Measurements from ENCODE around the gene REP15. TPM values are rescaled to one million over a fixed set of nuclear protein-coding genes. Genes with fewer than 3 reads are reported as not detected.

REP15 gene
- total RNA-seq, 2 donors from 2014 or later = 2.4 to 7.6 TPM

DNA sequence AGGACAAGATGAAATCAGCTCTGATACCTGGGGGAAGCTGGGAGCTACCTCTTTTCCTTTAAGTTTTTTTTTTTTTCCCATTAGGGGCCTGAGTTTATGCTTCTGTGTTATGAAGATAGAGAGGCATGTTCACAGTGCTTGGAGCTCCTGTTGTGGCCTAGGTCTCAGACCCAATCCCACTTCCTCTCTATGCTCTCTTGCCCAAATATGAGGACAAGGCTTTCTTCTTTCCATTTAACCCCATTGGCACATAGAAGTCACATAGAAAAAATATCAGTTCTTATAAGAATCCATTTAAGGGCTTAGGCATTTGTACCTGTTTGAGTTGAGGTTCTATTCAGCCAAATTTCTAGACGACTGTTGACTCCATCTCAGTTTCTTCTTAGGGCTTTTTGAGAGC lies 27.0 kb downstream of the REP15 start:
- peaks cover 73% of the 10 kb centered on the region for H3K36me3 Mint-ChIP-seq (ENCODE audit: low read depth)

DNA sequence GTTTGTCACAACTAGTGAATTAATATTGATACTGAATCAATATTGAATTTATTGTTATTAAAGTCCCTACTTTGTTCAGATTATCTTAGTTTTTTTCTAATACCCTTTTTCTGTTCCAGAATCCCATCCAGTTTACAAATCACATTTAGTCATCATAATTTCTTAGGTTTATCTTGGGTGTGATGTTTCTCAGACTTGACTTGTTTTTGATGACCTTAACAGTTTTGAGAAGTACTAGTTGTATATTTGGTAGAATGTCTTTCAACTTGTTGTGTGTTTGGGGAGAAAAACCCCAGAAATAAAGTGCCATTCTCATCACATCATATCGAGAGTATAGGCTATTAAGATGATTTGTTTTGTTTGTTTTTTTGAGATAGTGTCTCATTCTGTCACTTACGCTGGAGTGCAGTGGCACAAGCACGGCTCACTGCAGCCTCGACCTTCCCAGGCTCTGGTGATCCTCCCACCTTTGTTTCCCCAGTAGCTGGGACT lies 33.9 kb downstream of the REP15 start:
- Mint-ChIP-seq H3K27ac (no peak overlapping the region), H3K4me1 (peaks cover 12% of the 10 kb centered on the region), H3K9me3 (no peaks in the 10 kb centered on the region), H3K36me3 (ENCODE audit: low read depth) (peaks cover 62% of the 10 kb centered on the region), H3K4me3 (no peak overlapping the region), H3K27me3 (ENCODE audit: insufficient read depth) (no peaks in the 10 kb centered on the region)
- Histone ChIP-seq H3K27ac (ENCODE audit: low read depth, low read length) (no peak overlapping the region), H3K36me3 (ENCODE audit: control insufficient read depth, insufficient read depth, low read length) (peaks cover 69% of the 10 kb centered on the region), H3K27me3 (ENCODE audit: control insufficient read depth, insufficient read depth, low read length, poor library complexity, severe bottlenecking) (no peaks in the 10 kb centered on the region), H3K9me3 (ENCODE audit: control insufficient read depth, low read length) (no peaks in the 10 kb centered on the region), H3K4me1 (ENCODE audit: control insufficient read depth, insufficient read depth, low read length) (no peaks in the 10 kb centered on the region), H3K4me3 (ENCODE audit: low read length) (no peak overlapping the region), H3K9ac (ENCODE audit: extremely low read depth, low read length, poor library complexity, severe bottlenecking) (no peak overlapping the region)
- DNase-seq = no peak
- TF ChIP-seq, protein P1, sequence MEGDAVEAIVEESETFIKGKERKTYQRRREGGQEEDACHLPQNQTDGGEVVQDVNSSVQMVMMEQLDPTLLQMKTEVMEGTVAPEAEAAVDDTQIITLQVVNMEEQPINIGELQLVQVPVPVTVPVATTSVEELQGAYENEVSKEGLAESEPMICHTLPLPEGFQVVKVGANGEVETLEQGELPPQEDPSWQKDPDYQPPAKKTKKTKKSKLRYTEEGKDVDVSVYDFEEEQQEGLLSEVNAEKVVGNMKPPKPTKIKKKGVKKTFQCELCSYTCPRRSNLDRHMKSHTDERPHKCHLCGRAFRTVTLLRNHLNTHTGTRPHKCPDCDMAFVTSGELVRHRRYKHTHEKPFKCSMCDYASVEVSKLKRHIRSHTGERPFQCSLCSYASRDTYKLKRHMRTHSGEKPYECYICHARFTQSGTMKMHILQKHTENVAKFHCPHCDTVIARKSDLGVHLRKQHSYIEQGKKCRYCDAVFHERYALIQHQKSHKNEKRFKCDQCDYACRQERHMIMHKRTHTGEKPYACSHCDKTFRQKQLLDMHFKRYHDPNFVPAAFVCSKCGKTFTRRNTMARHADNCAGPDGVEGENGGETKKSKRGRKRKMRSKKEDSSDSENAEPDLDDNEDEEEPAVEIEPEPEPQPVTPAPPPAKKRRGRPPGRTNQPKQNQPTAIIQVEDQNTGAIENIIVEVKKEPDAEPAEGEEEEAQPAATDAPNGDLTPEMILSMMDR (conservative IDR thresholded peaks at IDR 0.05) = no peak
- 92 to 97% methylated on average over 4 of the region's 4 CpGs for WGBS, 2 experiments (ENCODE audit: insufficient coverage in 1 of 2, insufficient read length in 1 of 2)

More for the DNA sequence above, 27.0 kb downstream of the REP15 start:
- H3K27me3 Mint-ChIP-seq (ENCODE audit: insufficient read depth) = no peaks in the 10 kb centered on the region
- H3K4me1 Mint-ChIP-seq = no peaks in the 10 kb centered on the region
- H3K4me3 Mint-ChIP-seq = no peak overlapping the region
- DNase-seq = no peak
- Histone ChIP-seq H3K27ac (ENCODE audit: low read depth, low read length) (no peak overlapping the region), H3K36me3 (ENCODE audit: control insufficient read depth, insufficient read depth, low read length) (peaks cover 68% of the 10 kb centered on the region), H3K27me3 (ENCODE audit: control insufficient read depth, insufficient read depth, low read length, poor library complexity, severe bottlenecking) (no peaks in the 10 kb centered on the region), H3K9ac (ENCODE audit: extremely low read depth, low read length, poor library complexity, severe bottlenecking) (no peak overlapping the region), H3K4me1 (ENCODE audit: control insufficient read depth, insufficient read depth, low read length) (no peaks in the 10 kb centered on the region), H3K4me3 (ENCODE audit: low read length) (no peak overlapping the region), H3K9me3 (ENCODE audit: control insufficient read depth, low read length) (no peaks in the 10 kb centered on the region)
- WGBS, 2 experiments (ENCODE audit: insufficient coverage in 1 of 2, insufficient read length in 1 of 2) = 91 to 100% methylated on average over 1 of the region's 1 CpG
- H3K27ac Mint-ChIP-seq = no peak overlapping the region
- TF ChIP-seq, protein P1 (conservative IDR thresholded peaks at IDR 0.05) = no peak
- H3K9me3 Mint-ChIP-seq = no peaks in the 10 kb centered on the region

DNA sequence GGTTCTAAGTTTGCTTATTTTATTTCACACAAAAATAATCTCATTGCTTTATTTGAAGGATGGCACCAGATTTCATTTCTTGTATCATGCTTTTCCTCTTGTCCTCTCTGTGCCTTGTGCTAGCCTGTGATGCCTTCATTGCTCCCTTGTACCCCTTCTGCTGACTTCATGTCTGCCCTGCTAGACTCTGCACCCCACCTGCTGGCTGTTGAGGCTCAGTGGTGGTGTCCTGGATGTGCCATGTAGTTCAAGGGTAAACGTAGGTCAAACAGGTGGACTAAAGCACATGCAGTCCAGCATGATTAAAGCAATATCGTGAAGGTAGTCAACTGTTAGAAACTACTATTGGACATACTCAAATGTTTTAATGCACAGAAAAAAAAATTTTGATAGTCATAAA lies 36.0 kb downstream of the REP15 start:
- Mint-ChIP-seq H3K27ac (no peak overlapping the region), H3K27me3 (ENCODE audit: insufficient read depth) (no peaks in the 10 kb centered on the region), H3K36me3 (ENCODE audit: low read depth) (peaks cover 56% of the 10 kb centered on the region), H3K9me3 (no peaks in the 10 kb centered on the region), H3K4me1 (peaks cover 12% of the 10 kb centered on the region), H3K4me3 (no peak overlapping the region)
- Histone ChIP-seq H3K27ac (ENCODE audit: low read depth, low read length) (no peak overlapping the region), H3K9ac (ENCODE audit: extremely low read depth, low read length, poor library complexity, severe bottlenecking) (no peak overlapping the region), H3K4me1 (ENCODE audit: control insufficient read depth, insufficient read depth, low read length) (no peaks in the 10 kb centered on the region), H3K36me3 (ENCODE audit: control insufficient read depth, insufficient read depth, low read length) (peaks cover 67% of the 10 kb centered on the region), H3K4me3 (ENCODE audit: low read length) (no peak overlapping the region), H3K27me3 (ENCODE audit: control insufficient read depth, insufficient read depth, low read length, poor library complexity, severe bottlenecking) (no peaks in the 10 kb centered on the region), H3K9me3 (ENCODE audit: control insufficient read depth, low read length) (no peaks in the 10 kb centered on the region)
- 71 to 89% methylated on average over 2 of the region's 2 CpGs for WGBS, 2 experiments (ENCODE audit: insufficient coverage in 1 of 2, insufficient read length in 1 of 2)
- TF ChIP-seq, protein P1 (conservative IDR thresholded peaks at IDR 0.05) = peak; percentile 88
- peak; percentile 77 for DNase-seq
